C4-2B (cell line): ENCODE data around the gene TMEM139.

Experiments used
- CTCF ChIP-seq: fragments of 450-650 bp; conservative IDR thresholded peaks from 2 replicates; pipeline ENCODE4 v1.5.1; 2017; ENCODE audit warnings: mild to moderate bottlenecking
- ZFX ChIP-seq: fragments of 450-650 bp; IDR thresholded peaks from 2 replicates; pipeline ENCODE4 v1.6.1; 2017

GRCh38 chr7:143325240-143325639 is 40.5 kb downstream of the TMEM139 start:
- TF ChIP-seq CTCF: no peak
- no peak for TF ChIP-seq ZFX
